Thyroid gland (tissue), 4 donors: ENCODE measurements around the gene DHRS4L2.
"Not testable (repeated sequence)": the region's sequence is repeated elsewhere in the genome, so short reads cannot be mapped to it uniquely, and the experiment has no call there.

ENCODE experiments used
- POLR2A ChIP-seq, 2 donors: fragments of 450-650 bp; IDR thresholded peaks; one replicate each; pipeline ENCODE4 v1.6.1; 2017; ENCODE audit warnings: antibody characterized with exemption in 2 of 2, mild to moderate bottlenecking in 2 of 2, moderate library complexity in 1 of 2
- TF ChIP-seq, protein P1 (sequence below), 6 experiments: fragments of 200-600 bp in 3 of 6; fragments of 450-650 bp in 3 of 6; sonication (generic) in 3 of 6; IDR thresholded peaks; one replicate each; pipeline ENCODE4 v1.5.1; 2016 to 2019; ENCODE audit warnings: antibody characterized with exemption in 6 of 6, mild to moderate bottlenecking in 2 of 6, inconsistent platforms in 1 of 6, moderate library complexity in 1 of 6

DNA sequence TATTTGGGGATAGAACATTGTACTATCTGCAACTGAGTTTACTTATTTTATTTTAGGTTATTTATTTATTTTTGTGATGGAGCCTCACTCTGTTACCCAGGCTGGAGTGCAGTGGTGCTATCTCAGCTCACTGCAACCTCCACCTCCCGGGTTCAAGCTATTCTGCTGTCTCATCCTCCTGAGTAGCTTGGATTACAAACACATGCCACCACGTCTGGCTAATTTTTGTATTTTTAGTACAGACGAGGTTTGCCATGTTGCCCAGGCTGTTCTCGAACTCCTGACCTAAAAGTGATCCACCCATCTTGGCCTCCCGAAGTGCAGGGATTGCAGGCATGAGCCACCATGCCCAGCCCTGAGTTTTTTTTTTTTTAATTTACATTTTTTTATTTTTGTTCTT lies 10.9 kb downstream of the DHRS4L2 start:
- TF ChIP-seq, protein P1, sequence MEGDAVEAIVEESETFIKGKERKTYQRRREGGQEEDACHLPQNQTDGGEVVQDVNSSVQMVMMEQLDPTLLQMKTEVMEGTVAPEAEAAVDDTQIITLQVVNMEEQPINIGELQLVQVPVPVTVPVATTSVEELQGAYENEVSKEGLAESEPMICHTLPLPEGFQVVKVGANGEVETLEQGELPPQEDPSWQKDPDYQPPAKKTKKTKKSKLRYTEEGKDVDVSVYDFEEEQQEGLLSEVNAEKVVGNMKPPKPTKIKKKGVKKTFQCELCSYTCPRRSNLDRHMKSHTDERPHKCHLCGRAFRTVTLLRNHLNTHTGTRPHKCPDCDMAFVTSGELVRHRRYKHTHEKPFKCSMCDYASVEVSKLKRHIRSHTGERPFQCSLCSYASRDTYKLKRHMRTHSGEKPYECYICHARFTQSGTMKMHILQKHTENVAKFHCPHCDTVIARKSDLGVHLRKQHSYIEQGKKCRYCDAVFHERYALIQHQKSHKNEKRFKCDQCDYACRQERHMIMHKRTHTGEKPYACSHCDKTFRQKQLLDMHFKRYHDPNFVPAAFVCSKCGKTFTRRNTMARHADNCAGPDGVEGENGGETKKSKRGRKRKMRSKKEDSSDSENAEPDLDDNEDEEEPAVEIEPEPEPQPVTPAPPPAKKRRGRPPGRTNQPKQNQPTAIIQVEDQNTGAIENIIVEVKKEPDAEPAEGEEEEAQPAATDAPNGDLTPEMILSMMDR (IDR thresholded peaks at IDR 0.05), result not testable (repeated sequence)
- TF ChIP-seq POLR2A (IDR thresholded peaks at IDR 0.05), result not testable (repeated sequence)
